AG08395 (cell line): ENCODE data around the gene TMEM150A.
"Not testable (repeated sequence)": the region's sequence is repeated elsewhere in the genome, so short reads cannot be mapped to it uniquely, and the experiment has no call there.

Source experiments
- DNase-seq: peaks from one replicate; pipeline ENCODE4 v3.0.0; 2012; ENCODE audit warnings: mixed read lengths, low spot score

The TMEM150A gene

DNA sequence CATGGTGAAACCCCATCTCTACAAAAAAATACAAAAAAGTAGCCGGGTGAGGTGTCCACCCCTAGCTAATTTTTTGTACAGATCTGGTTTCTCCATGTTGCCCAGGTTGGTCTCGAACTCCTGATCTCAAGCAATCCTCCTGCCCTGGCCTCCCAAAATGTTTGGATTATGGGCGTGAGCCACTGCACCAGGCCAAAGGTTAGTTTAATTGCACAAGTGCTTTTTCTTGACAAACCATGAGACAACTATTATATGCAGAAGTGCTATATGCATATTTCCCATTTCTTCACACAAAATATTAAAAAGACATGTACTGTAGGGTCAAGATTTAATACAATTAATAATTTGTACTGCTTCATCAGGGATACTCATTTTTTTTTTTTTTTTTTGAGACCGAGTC is 36.2 kb downstream of the TMEM150A start:
- DNase-seq, result no peak

- no peak for DNase-seq
These were observed 38.3 kb downstream of the TMEM150A start for GRCh38 chr2:85564144-85564563.

GRCh38 chr2:85561280-85562212 is 41.0 kb downstream of the TMEM150A start, which contains the start of gene GGCX:
GGCX (minus strand) TSS chr2:85561493; CDS start chr2:85561428, 65 bp downstream.
- DNase-seq, result peak; percentile 94

- no peak for DNase-seq
These were observed 41.7 kb downstream of the TMEM150A start for GRCh38 chr2:85560812-85561279.

GRCh38 chr2:85560403-85560726 is 42.1 kb downstream of the TMEM150A start:
- DNase-seq, result not testable (repeated sequence)

- DNase-seq, result no peak
These were observed 44.3 kb downstream of the TMEM150A start for GRCh38 chr2:85558160-85558559.

GRCh38 chr2:85557130-85557529 is 45.4 kb downstream of the TMEM150A start:
- DNase-seq, result no peak

DNA sequence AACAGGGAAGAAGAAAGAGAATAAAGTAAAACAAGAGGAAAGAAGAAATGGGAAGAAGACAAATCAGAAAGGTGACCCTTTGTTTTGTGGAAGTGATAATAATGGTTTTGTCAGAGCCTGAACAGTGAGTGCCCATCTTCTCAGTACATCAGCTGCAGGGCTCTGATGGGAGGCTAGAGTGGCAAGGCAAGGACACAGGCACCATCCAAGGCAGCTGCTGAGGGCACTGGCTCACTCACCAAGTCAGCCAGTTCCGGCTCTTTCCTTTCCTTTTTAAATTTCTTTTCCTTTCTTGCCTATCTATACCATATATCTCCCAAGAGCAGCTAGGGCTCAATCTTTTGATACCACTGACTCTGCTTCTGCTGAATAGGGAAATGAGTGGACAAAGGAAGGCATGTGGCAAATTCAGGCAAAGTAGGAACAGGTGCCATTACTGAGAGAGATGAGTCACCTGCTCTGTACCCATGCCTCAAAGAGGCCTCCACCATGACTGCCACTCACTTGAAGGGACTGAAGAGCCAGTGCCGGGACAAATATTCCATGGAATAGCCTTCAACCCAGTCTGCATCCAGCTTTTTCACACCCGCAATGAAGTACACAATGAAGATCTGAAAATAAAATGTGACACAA is 47.4 kb downstream of the TMEM150A start:
- DNase-seq, result no peak

DNA sequence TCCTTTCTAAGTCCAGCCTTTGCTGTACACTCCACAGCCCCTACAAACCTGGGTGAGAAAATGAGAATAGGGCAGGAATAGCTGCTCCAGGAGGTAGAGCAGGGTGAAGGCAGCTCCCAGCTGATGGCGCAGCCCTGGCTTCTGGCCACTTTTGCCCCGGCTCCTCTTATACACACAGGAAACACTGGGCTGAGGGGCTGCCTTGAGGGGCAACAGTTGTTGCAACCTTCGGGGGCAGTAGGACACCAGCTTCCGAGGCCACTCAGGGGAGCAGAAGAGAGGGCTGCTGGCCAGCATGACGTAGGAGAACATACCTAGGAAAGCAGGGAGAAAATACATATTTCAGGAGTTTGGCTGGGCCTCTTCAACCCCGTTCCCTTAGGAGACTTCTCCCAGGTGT is 49.3 kb downstream of the TMEM150A start:
- no peak for DNase-seq

DNA sequence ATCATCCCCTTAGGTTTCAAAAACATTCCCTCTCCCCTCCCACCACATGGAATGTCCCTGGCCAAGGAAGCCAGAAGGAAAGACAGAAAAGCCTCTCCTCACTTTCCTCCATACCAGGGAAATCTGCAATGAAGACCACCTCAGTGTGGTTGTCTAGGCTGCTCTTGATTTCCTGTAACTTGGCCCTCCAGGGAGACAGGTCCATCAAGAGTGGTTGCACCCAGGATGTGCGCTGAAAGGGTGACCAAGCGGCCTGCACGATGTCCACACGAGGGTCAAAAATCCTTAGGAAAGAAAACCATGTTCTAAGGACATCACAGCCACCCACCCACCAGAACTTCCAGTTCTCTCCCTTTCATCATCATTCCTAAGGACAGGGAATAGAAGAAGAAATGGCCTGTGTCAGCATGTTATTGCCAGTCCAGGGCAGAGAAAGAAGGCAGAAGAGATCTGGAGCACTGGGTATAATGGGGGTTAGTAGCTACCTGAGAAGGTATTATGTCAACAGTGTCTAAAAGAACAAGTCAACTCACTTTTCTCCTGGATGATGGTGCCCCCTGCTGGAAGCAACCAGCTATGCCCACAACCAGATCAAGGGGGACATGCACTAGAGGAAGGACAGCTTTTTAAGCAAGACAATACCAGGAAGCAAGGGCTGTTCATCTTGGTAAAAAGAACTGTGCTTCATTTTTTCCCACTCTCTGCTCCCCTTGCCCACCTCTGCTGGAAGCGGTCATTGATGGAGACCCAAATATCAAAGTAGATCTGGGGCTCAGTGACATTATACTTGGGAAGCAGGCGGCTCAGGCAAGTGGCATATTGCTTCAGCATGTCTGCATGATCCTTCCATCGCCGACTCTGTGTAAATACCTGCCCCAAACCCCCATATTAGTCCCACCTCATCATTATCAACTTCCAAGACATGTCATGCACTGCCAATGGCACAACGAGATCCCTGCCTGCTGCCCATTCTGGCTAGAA is 50.5 kb downstream of the TMEM150A start:
- peak; percentile 70 for DNase-seq

- no peak for DNase-seq
These were observed 52.0 kb downstream of the TMEM150A start for GRCh38 chr2:85550486-85550885.

DNA sequence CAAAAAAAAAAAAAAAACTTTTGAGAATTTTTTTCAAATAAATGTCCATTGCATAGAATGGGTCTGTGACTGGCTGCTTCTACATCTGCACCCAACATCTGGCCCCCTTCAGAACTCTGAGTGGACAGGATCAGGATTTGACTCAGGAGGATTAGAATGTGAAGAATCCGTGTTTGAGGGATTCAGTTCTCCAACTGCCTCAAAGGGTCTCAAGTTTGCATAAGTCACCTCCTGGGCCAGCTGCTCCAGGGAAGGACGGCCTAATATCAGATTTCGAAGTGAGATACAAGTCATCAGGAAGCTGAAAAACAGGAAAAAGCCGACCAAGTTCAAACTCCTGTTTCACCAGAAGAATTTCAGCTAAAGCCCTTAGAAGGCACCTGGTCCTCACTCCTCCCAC is 52.7 kb downstream of the TMEM150A start:
- peak; percentile 90 for DNase-seq

GRCh38 chr2:85549095-85549494 is 53.4 kb downstream of the TMEM150A start:
- no peak for DNase-seq

- DNase-seq, result no peak
These were observed 53.9 kb downstream of the TMEM150A start for GRCh38 chr2:85548608-85548900.
